Lower leg skin (tissue), 4 donors: ENCODE data around the gene MCOLN1. TPM values are rescaled to one million over a fixed set of nuclear protein-coding genes. Genes with fewer than 3 reads are reported as not detected.

Source experiments
- DNase-seq, 2 donors: peaks; one replicate each; pipeline ENCODE4 v3.0.0-alpha.2; 2019; ENCODE audit warnings: low spot score in 2 of 2
- H3K4me3 ChIP-seq: fragments of 200-600 bp; sonication (generic); 2 replicates; pipeline ENCODE4 v1.5.1; 2017; ENCODE audit warnings: mild to moderate bottlenecking, low read depth; ENCODE audit not compliant: poor library complexity, severe bottlenecking
- CTCF ChIP-seq, 3 donors: fragments of 450-650 bp; IDR thresholded peaks; one replicate each; pipeline ENCODE4 v1.5.1; 2016; ENCODE audit warnings: antibody characterized with exemption in 3 of 3, mild to moderate bottlenecking in 3 of 3, moderate library complexity in 2 of 3
- POLR2A ChIP-seq, 2 donors: fragments of 450-650 bp; IDR thresholded peaks; one replicate each; pipeline ENCODE4 v1.6.1; 2016 to 2017; ENCODE audit warnings: antibody characterized with exemption in 2 of 2, mild to moderate bottlenecking in 1 of 2, moderate library complexity in 1 of 2
- WGBS, 2 donors: methylation state at CpG; one replicate each; pipeline ENCODE4 v1.1.5; 2018; 5-methylcytosine and 5-hydroxymethylcytosine counted together
- intact Hi-C: fragments of 100-400 bp; cut with DNase I; formaldehyde crosslinking; loops from one replicate; pipeline ENCODE4 v1.15.0; 2023; ENCODE audit warnings: low total_unique reads
- total RNA-seq, 4 donors: library from RNA; depleted of rRNA; stranded (reverse); fragments of >200 nt; gene quantifications; one replicate each; pipeline ENCODE4 v1.1.0, GENCODE V29; 2016

The MCOLN1 gene
- total RNA-seq, 4 donors from 2014 or later, result 15.2 to 37.7 (median 28.6) TPM

- no peak for DNase-seq
- intact Hi-C loops, result no loop called here
- TF ChIP-seq POLR2A (IDR thresholded peaks at IDR 0.05) (no peak), CTCF (IDR thresholded peaks at IDR 0.05) (no peak)
- 45 to 57% methylated on average over 6 of the region's 6 CpGs for whole genome bisulfite sequencing, 2 donors
- H3K4me3 ChIP-seq, result no peak overlapping the region
Observed at GRCh38 chr19:7578127-7578526, 55.7 kb downstream of the MCOLN1 start.

DNA sequence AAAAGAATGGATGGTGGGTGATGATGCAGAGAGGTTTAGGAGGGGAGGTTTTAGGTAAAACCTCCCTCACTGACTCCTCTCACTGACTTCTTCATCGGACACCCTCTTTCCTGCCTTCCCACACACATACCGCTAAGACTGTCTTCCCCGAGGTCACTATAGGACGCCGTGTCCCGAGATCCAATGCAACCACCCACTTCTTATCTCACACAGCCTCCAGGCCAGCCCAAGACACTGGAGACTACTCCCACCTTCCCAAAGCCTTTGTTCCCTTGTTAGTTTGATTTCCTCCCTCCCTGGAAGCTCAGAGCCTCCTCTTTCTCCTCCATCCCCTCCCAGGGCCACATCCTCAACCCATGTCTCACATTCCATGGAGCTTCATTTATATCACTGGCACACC is 56.8 kb downstream of the MCOLN1 start:
- no peak for TF ChIP-seq POLR2A (IDR thresholded peaks at IDR 0.05)
- TF ChIP-seq CTCF (IDR thresholded peaks at IDR 0.05), result no peak
- no peak for DNase-seq
- H3K4me3 ChIP-seq, result no peak overlapping the region
- WGBS, 2 donors, result 65 to 67% methylated on average over 6 of the region's 6 CpGs
- intact Hi-C loops, result no loop called here

DNA sequence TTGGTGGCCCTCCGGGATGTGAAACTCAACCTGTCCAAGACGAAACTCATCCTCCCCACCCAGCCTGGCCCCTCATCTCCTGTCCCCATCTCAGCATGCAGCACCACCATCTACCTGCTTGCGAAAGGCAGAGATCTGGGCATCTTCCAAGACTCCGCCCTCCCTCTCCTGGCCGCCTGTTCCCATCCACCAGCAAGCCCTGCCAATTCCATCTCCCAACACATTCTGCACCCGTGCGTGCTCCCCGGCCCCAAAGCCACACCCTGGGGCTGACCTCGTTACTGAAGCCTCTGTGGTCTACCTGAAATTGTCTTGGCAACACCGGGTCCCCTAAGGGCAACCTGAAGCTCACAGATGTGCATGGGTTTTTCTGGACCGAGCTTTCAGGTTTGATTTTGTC is 60.0 kb downstream of the MCOLN1 start:
- intact Hi-C loops, result no loop called here
- TF ChIP-seq CTCF (IDR thresholded peaks at IDR 0.05) (no peak), POLR2A (IDR thresholded peaks at IDR 0.05) (no peak)
- H3K4me3 ChIP-seq, result no peak overlapping the region
- 41 to 54% methylated on average over 11 of the region's 11 CpGs for WGBS, 2 donors
- DNase-seq, result peak in 1 of 2 donors; percentile 44

Other genes starting within 250 kb of the MCOLN1 start
- 100 to 1,000 TPM in 1 of 4 donors, 10 to 100 TPM in 3; 70.7 to 165 (median 89.2) TPM for gene INSR, start 228.2 kb upstream of the MCOLN1 start, total RNA-seq
- 10 to 100 TPM; 32.3 to 49.2 (median 36.3) TPM for gene ARHGEF18, start 173.7 kb upstream of the MCOLN1 start, total RNA-seq
- 1 to 10 TPM; 3.2 to 8.2 (median 4.7) TPM for gene PEX11G, start 33.6 kb upstream of the MCOLN1 start, total RNA-seq
- gene ZNF358, start 6.5 kb upstream of the MCOLN1 start, total RNA-seq, result 10 to 100 TPM; 30.4 to 42.8 (median 36.9) TPM
- 10 to 100 TPM; 58.3 to 89.8 (median 71.0) TPM for gene PNPLA6, start 13.1 kb downstream of the MCOLN1 start, total RNA-seq
- 100 to 1,000 TPM in 3 of 4 donors, 10 to 100 TPM in 1; 75.3 to 174 (median 110) TPM for gene CAMSAP3, start 73.2 kb downstream of the MCOLN1 start, total RNA-seq
- 10 to 100 TPM; 55.9 to 99.1 (median 67.7) TPM for gene XAB2, start 106.9 kb downstream of the MCOLN1 start, total RNA-seq
- 100 to 1,000 TPM in 1 of 4 donors, 10 to 100 TPM in 2, 1 to 10 TPM in 1; 9.0 to 267 (median 19.1) TPM for gene PET100, start 107.2 kb downstream of the MCOLN1 start, total RNA-seq
- gene PCP2, start 111.1 kb downstream of the MCOLN1 start, total RNA-seq, result 1 to 10 TPM in 3 of 4 donors, not detected in 1; 1.1 to 6.5 (median 4.2) TPM
- 100 to 1,000 TPM in 1 of 4 donors, 10 to 100 TPM in 3; 43.8 to 109 (median 69.9) TPM for gene STXBP2, start 114.5 kb downstream of the MCOLN1 start, total RNA-seq
- not detected for gene RETN, start 146.4 kb downstream of the MCOLN1 start, total RNA-seq
- not detected for gene MCEMP1, start 154.5 kb downstream of the MCOLN1 start, total RNA-seq
- gene TRAPPC5, start 158.2 kb downstream of the MCOLN1 start, total RNA-seq, result 100 to 1,000 TPM; 115 to 197 (median 143) TPM
- not detected for gene FCER2, start 179.5 kb downstream of the MCOLN1 start, total RNA-seq
- 1 to 10 TPM in 1 of 4 donors, under 1 TPM in 1, not detected in 2; 0.36 to 2.3 TPM for gene CLEC4G, start 209.5 kb downstream of the MCOLN1 start, total RNA-seq
- 1 to 10 TPM in 2 of 4 donors, under 1 TPM in 2; 0.55 to 2.1 (median 1.4) TPM for gene CD209, start 224.9 kb downstream of the MCOLN1 start, total RNA-seq
- not detected for gene CLEC4M, start 240.6 kb downstream of the MCOLN1 start, total RNA-seq